Hepatocyte (in vitro differentiated cells): Measurements from ENCODE around the gene RNASEL.
A peak's percentile ranks its signal among the peaks of the same experiment; 100 is the strongest.

ENCODE experiments used
- EZH2 ChIP-seq: fragments of 200-600 bp; sonication (generic); IDR thresholded peaks from 2 replicates; pipeline ENCODE4 v1.6.1; 2016; ENCODE audit warnings: antibody characterized with exemption, mild to moderate bottlenecking, borderline replicate concordance
- TF ChIP-seq, protein P1 (sequence below): fragments of 200-600 bp; sonication (generic); IDR thresholded peaks from 2 replicates; pipeline ENCODE4 v1.5.1; 2016; ENCODE audit warnings: antibody characterized with exemption, mild to moderate bottlenecking; ENCODE audit not compliant: poor library complexity

DNA sequence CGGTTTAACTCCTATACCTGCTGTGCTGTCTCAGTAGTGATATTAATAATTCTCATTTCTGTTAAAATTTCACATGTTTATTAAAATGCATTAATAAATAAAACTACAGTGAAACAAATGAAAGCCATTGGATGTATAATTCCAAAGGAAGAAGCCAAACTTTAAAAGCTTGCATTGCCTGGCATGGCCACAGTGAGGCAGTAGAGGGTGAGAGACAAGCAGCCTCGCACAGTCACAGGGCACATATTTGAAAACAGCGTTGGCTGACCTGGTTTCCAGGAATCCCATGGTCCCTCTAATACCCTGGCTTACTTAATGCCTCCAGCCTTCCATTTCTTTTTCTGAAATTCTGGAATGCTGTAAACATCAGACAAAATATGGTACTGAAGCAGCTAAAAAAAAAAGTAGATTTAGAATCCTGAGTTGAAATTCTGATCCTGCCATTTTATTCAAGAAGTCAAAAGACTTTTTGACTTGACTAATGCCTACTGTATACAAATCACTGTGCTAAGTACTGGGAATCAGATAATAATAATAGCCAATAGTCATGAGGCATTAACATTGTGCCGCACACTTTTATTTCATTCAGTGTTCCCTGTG, 6.7 kb upstream of the RNASEL start:
- TF ChIP-seq, protein P1, sequence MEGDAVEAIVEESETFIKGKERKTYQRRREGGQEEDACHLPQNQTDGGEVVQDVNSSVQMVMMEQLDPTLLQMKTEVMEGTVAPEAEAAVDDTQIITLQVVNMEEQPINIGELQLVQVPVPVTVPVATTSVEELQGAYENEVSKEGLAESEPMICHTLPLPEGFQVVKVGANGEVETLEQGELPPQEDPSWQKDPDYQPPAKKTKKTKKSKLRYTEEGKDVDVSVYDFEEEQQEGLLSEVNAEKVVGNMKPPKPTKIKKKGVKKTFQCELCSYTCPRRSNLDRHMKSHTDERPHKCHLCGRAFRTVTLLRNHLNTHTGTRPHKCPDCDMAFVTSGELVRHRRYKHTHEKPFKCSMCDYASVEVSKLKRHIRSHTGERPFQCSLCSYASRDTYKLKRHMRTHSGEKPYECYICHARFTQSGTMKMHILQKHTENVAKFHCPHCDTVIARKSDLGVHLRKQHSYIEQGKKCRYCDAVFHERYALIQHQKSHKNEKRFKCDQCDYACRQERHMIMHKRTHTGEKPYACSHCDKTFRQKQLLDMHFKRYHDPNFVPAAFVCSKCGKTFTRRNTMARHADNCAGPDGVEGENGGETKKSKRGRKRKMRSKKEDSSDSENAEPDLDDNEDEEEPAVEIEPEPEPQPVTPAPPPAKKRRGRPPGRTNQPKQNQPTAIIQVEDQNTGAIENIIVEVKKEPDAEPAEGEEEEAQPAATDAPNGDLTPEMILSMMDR: peak; percentile 79
- no peak for TF ChIP-seq EZH2
